Neural cell (in vitro differentiated cells): Measurements from ENCODE around the gene COQ10A. TPM values are rescaled to one million over a fixed set of nuclear protein-coding genes. Genes with fewer than 3 reads are reported as not detected.

Experiments used
- H2AFZ ChIP-seq: fragments of 200-600, 300-800 bp; sonication (generic), shearing (Covaris generic); 2 replicates; pipeline ENCODE4 v1.6.0; 2014; ENCODE audit warnings: low read depth, mild to moderate bottlenecking, antibody characterized with exemption, low read length, moderate library complexity
- H3F3A ChIP-seq: fragments of 200-600 bp; shearing (Covaris generic); 2 replicates; pipeline ENCODE4 v1.6.1; 2016; ENCODE audit warnings: mild to moderate bottlenecking, moderate library complexity, mixed read lengths, antibody characterized with exemption, low read length; ENCODE audit not compliant: insufficient read depth, poor library complexity, severe bottlenecking
- H3K27ac ChIP-seq: fragments of 200-600, 300-800 bp; sonication (generic), shearing (Covaris generic); 2 replicates; pipeline ENCODE4 v1.5.1; 2014; ENCODE audit warnings: mild to moderate bottlenecking, low read length, moderate library complexity
- H3K27me3 ChIP-seq: fragments of 300-800, 200-600 bp; sonication (generic), shearing (Covaris generic); 2 replicates; pipeline ENCODE4 v1.6.0; 2014; ENCODE audit warnings: mild to moderate bottlenecking, low read depth, low read length, moderate library complexity; ENCODE audit not compliant: insufficient read depth
- H3K36me3 ChIP-seq: fragments of 300-800, 200-600 bp; sonication (generic), shearing (Covaris generic); 2 replicates; pipeline ENCODE4 v1.5.1; 2014; ENCODE audit warnings: mild to moderate bottlenecking, antibody characterized with exemption, low read length, moderate library complexity; ENCODE audit not compliant: insufficient read depth
- H3K4me2 ChIP-seq: fragments of 300-800, 200-600 bp; sonication (generic), shearing (Covaris generic); 2 replicates; pipeline ENCODE4 v1.6.0; 2014; ENCODE audit warnings: mild to moderate bottlenecking, low read length
- H3K4me3 ChIP-seq: fragments of 300-800, 200-600 bp; sonication (generic), shearing (Covaris generic); 2 replicates; pipeline ENCODE4 v1.5.1; 2014; ENCODE audit warnings: mild to moderate bottlenecking, low read length, moderate library complexity
- H3K79me2 ChIP-seq: fragments of 200-600 bp; shearing (Covaris generic); replicated peaks from 2 replicates; pipeline ENCODE4 v1.6.0; 2014; ENCODE audit warnings: mild to moderate bottlenecking, low read length, moderate library complexity; ENCODE audit not compliant: insufficient read depth
- H3K9ac ChIP-seq: fragments of 300-800, 200-600 bp; sonication (generic), shearing (Covaris generic); 2 replicates; pipeline ENCODE4 v1.6.1; 2016; ENCODE audit warnings: mild to moderate bottlenecking, low read length, mixed read lengths
- H3K9me2 ChIP-seq: fragments of 200-600 bp; shearing (Covaris generic); 2 replicates; pipeline ENCODE4 v1.6.1; 2016; ENCODE audit warnings: mild to moderate bottlenecking, low read length, mixed read lengths; ENCODE audit not compliant: insufficient read depth
- H3K9me3 ChIP-seq: fragments of 200-600, 300-800 bp; sonication (generic), shearing (Covaris generic); 2 replicates; pipeline ENCODE4 v1.6.1; 2016; ENCODE audit warnings: mild to moderate bottlenecking, mixed run types, low read length, moderate library complexity, mixed read lengths
- H4K20me1 ChIP-seq: fragments of 200-600 bp; shearing (Covaris generic); 2 replicates; pipeline ENCODE4 v1.6.1; 2016; ENCODE audit warnings: mild to moderate bottlenecking, mixed run types; ENCODE audit not compliant: insufficient read depth
- EP300 ChIP-seq: fragments of 450-650 bp; conservative IDR thresholded peaks from 2 replicates; pipeline ENCODE4 v1.6.1; 2014; ENCODE audit warnings: antibody characterized with exemption, mild to moderate bottlenecking, moderate library complexity; ENCODE audit not compliant: poor library complexity, severe bottlenecking
- EZH2 ChIP-seq: fragments of 200-600, 300-800 bp; shearing (Covaris generic), sonication (generic); IDR thresholded peaks from 2 replicates; pipeline ENCODE4 v1.6.1; 2014; ENCODE audit warnings: antibody characterized with exemption, low read length, borderline replicate concordance, mild to moderate bottlenecking; ENCODE audit not compliant: insufficient read depth, poor library complexity, severe bottlenecking
- MXI1 ChIP-seq: fragments of 450-650 bp; conservative IDR thresholded peaks from 2 replicates; pipeline ENCODE4 v1.6.1; 2014; ENCODE audit warnings: antibody characterized with exemption, mild to moderate bottlenecking; ENCODE audit not compliant: poor library complexity, severe bottlenecking
- POLR2AphosphoS5 ChIP-seq: IDR thresholded peaks from 2 replicates; pipeline ENCODE4 v1.6.1; 2012
- RAD21 ChIP-seq: fragments of 450-650 bp; conservative IDR thresholded peaks from 2 replicates; pipeline ENCODE4 v1.6.1; 2014; ENCODE audit warnings: antibody characterized with exemption, mild to moderate bottlenecking, moderate library complexity
- REST ChIP-seq: IDR thresholded peaks from 2 replicates; pipeline ENCODE4 v1.6.1; 2012; ENCODE audit warnings: borderline replicate concordance
- SMC3 ChIP-seq: fragments of 450-650 bp; conservative IDR thresholded peaks from 2 replicates; pipeline ENCODE4 v1.6.1; 2014; ENCODE audit warnings: antibody characterized with exemption, mild to moderate bottlenecking, moderate library complexity; ENCODE audit not compliant: poor library complexity
- TAF1 ChIP-seq: IDR thresholded peaks from 2 replicates; pipeline ENCODE4 v1.6.1; 2012; ENCODE audit warnings: low read depth
- polyA plus RNA-seq: library from polyadenylated mRNA; depleted of rRNA; stranded (reverse); fragments of >200 nt; gene quantifications from 2 replicates; pipeline ENCODE4 v1.2.3, GENCODE V29; 2014
- TF ChIP-seq, protein P1 (sequence below): fragments of 450-650 bp; IDR thresholded peaks from 2 replicates; pipeline ENCODE4 v1.5.1; 2014; ENCODE audit warnings: antibody characterized with exemption, mild to moderate bottlenecking, moderate library complexity; ENCODE audit not compliant: poor library complexity, severe bottlenecking

COQ10A gene
- polyA plus RNA-seq, 1 donor from 2014 or later: 56.5 TPM

DNA sequence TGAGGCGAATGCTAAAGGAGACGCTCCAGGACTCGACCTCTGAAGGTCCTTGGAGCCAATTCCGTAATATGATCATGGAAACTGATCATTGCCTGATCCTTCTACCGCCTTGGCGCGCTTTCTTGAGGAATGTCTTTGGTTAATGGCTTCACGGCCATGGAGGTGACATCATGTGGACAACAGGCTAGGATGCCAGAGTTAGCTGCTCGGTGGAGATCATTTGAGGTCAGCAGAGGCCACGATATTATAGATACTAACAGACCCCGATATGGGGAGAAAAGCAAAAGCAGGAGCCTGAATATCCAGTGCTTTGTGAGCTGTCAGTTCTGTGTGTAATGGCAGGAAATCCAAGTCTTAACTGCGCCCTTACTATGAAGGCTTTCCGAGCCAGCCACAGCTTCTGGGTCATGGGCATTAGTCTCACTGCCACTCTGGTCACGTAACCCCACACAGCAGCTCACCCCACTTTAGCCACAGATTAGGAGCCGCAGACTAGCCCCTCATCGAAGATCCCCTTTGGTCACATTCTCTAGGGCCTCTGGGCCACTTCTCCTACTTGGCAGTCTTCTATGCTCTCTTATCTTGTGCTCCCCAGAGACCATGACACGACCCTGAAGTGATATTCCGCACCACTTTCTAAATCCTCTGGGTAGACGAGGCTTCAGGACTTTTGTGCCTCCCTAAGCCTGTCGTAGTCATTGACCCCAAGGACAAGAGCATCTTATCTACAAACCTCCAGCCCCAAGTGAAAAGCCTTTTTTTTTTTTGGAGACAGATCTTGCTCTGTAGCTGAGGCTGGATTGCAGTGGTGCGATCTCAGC, 34.1 kb downstream of the COQ10A start:
- no peaks in the 10 kb centered on the region for H3K27me3 ChIP-seq
- no peaks in the 10 kb centered on the region for H3K9me3 ChIP-seq
- no peaks in the 10 kb centered on the region for H4K20me1 ChIP-seq
- H3K4me3 ChIP-seq: peak overlapping the region; percentile 99
- H3K36me3 ChIP-seq: no peaks in the 10 kb centered on the region
- H3F3A ChIP-seq: no peaks in the 10 kb centered on the region
- H2AFZ ChIP-seq: peak overlapping the region; percentile 18
- H3K9ac ChIP-seq: no peak overlapping the region
- H3K4me2 ChIP-seq: no peak overlapping the region
- peaks cover 26% of the 10 kb centered on the region for H3K79me2 ChIP-seq
- TF ChIP-seq EZH2: no peak
- TF ChIP-seq EP300: no peak
- TF ChIP-seq, protein P1, sequence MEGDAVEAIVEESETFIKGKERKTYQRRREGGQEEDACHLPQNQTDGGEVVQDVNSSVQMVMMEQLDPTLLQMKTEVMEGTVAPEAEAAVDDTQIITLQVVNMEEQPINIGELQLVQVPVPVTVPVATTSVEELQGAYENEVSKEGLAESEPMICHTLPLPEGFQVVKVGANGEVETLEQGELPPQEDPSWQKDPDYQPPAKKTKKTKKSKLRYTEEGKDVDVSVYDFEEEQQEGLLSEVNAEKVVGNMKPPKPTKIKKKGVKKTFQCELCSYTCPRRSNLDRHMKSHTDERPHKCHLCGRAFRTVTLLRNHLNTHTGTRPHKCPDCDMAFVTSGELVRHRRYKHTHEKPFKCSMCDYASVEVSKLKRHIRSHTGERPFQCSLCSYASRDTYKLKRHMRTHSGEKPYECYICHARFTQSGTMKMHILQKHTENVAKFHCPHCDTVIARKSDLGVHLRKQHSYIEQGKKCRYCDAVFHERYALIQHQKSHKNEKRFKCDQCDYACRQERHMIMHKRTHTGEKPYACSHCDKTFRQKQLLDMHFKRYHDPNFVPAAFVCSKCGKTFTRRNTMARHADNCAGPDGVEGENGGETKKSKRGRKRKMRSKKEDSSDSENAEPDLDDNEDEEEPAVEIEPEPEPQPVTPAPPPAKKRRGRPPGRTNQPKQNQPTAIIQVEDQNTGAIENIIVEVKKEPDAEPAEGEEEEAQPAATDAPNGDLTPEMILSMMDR: no peak
- TF ChIP-seq TAF1: no peak
- no peak for TF ChIP-seq POLR2AphosphoS5
- TF ChIP-seq MXI1: no peak
- TF ChIP-seq RAD21: no peak
- H3K27ac ChIP-seq: peak overlapping the region; percentile 74
- H3K9me2 ChIP-seq: no peaks in the 10 kb centered on the region

GRCh38 chr12:56304276-56304675, 37.5 kb downstream of the COQ10A start:
- H3K9me3 ChIP-seq: no peaks in the 10 kb centered on the region
- no peak overlapping the region for H3K4me3 ChIP-seq
- no peaks in the 10 kb centered on the region for H3K79me2 ChIP-seq
- H3K27me3 ChIP-seq: no peaks in the 10 kb centered on the region
- TF ChIP-seq SMC3: no peak
- TF ChIP-seq, protein P1: no peak
- no peak for TF ChIP-seq EP300
- no peak for TF ChIP-seq REST
- TF ChIP-seq MXI1: no peak
- TF ChIP-seq TAF1: no peak
- TF ChIP-seq RAD21: no peak
- TF ChIP-seq POLR2AphosphoS5: no peak
- TF ChIP-seq EZH2: no peak
- H3F3A ChIP-seq: no peaks in the 10 kb centered on the region
- no peaks in the 10 kb centered on the region for H3K36me3 ChIP-seq
- H3K9me2 ChIP-seq: no peaks in the 10 kb centered on the region
- no peak overlapping the region for H3K27ac ChIP-seq
- H3K4me2 ChIP-seq: no peak overlapping the region
- no peaks in the 10 kb centered on the region for H4K20me1 ChIP-seq
- H2AFZ ChIP-seq: no peak overlapping the region
- no peak overlapping the region for H3K9ac ChIP-seq
